RWPE1 (cell line): ENCODE results near the gene SHC3.

Source experiments
- CTCF ChIA-PET: fragments of 350-600 bp; sonication (Branson Sonifier 250); formaldehyde crosslinking; extraction: SDS; loops from one replicate; lab custom pipeline; 2021; lab: Yijun Ruan, JAX
- POLR2A ChIA-PET: fragments of 400-600 bp; formaldehyde crosslinking; extraction: SDS; loops from one replicate; lab custom pipeline; 2020; ENCODE audit warnings: antibody characterized with exemption; ENCODE audit not compliant: low non-redundant PET; lab: Yijun Ruan, JAX
- DNase-seq: peaks from one replicate; pipeline ENCODE4 v3.0.0; 2012; ENCODE audit warnings: low spot score
- H3K27ac ChIP-seq: fragments of 450-650 bp; 2 replicates; pipeline ENCODE4 v1.5.1; 2017
- CTCF ChIP-seq: fragments of 450-650 bp; conservative IDR thresholded peaks from 2 replicates; pipeline ENCODE4 v1.5.1; 2017; ENCODE audit warnings: low read depth, mild to moderate bottlenecking

The SHC3 gene

GRCh38 chr9:89177944-89178829, at the start of gene SHC3:
TSS of gene SHC3 (minus strand) at chr9:89178818. CDS start at chr9:89178460, 358 bp downstream.
- POLR2A ChIA-PET = no interaction called here
- no peak for TF ChIP-seq CTCF
- CTCF ChIA-PET = no interaction called here
- peak within 1 kb of the TSS; percentile 75 for H3K27ac ChIP-seq
- DNase-seq = no peak

DNA sequence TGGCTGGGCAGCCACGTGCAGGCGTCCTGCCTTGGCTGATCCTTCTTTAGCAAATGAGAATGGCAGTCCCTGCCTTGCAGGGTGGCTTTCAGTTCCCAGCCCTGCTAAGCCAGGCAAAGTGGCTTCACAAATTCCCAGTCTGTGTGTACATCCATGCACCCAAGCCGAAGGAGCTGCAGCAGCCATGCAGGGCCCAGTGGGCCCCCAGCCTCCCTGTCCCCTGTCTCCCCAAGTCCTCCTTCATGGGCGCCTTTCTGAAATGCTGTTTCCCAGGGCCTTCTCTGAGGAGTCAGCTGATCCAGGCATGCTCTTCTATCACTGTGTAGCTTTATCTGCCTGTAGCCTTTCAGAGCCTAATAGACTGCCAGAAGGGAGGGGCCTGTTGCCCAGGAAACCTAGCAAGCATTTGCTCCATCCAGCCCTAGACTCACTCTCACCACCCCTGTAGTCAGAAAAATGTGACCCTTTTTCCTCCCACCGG, 47.4 kb upstream of the SHC3 start:
- no peak for TF ChIP-seq CTCF
- CTCF ChIA-PET = no interaction called here
- H3K27ac ChIP-seq = no peak overlapping the region
- POLR2A ChIA-PET = no interaction called here
- DNase-seq = no peak

- ChIA-PET POLR2A (no interaction called here), CTCF (no interaction called here)
- no peak for TF ChIP-seq CTCF
- no peak overlapping the region for H3K27ac ChIP-seq
- no peak for DNase-seq
These were observed 47.0 kb upstream of the SHC3 start for GRCh38 chr9:89225587-89225986.

DNA sequence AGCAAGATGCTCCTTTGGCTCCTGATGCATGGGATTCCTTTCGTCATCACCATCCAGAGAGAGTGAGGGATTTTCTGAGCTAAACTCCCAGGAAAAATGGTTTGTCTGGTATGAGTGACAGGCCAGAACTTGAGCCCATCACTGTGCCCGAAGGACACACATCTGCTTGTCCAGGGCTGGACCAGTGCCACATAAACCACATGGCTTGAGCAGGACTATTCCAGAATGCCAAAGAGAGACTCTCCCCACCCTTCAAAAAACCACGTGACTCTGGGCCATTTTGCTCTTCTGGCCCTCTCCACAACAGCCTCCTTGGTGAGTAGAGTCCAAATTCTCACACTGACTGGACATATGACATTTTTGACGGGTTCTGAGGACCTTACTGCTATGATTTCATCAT, 46.4 kb upstream of the SHC3 start:
- H3K27ac ChIP-seq = no peak overlapping the region
- no peak for DNase-seq
- CTCF ChIA-PET = no interaction called here
- no peak for TF ChIP-seq CTCF
- POLR2A ChIA-PET = no interaction called here

DNA sequence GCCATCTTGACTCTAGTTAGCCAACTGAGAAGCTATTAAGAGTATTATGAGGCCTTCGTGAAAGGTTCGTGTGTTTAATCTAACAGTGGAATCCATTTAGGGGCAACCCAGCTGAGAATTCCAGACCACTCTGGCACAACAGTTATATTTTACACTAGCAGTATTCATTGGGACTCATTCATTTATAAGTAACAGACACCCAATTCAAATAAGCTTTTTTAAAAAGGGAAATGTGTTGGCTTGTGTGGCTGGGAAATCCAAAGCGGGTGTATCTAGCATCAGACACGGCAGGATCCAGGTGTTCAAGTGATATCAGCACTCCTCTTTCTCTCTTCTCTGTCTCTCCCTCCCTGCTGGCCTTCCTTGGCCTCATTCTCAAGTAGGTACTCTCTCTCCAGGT, 46.0 kb upstream of the SHC3 start:
- DNase-seq = no peak
- POLR2A ChIA-PET = no interaction called here
- CTCF ChIA-PET = no interaction called here
- TF ChIP-seq CTCF = no peak
- H3K27ac ChIP-seq = no peak overlapping the region

DNA sequence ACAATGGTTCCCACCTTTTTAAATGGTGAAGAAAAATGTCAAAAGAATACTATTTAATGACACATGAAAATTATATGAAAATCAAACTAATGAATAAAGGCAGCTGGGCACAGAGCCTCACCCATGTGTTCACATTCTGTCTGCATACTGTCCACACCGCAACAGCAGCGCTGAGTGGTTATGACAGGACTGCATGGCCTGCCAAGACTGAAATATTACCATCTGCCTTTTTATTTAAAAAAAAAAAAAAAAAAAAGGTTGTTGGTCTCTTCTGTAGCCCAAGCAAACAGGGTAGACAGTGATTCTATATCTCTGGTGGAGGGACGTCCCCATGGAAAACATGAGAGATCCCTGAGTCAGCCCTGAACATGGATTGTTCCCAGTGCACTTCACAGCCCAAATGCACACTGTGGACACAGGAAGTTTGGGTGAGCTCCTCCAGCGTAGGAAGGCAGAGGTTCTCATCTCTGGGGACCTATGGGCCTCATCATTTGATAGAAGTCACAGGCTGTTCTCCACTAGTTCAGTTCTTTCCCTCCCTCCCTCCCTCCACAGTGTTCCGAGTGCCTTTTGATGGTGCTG, 44.9 kb upstream of the SHC3 start:
- ChIA-PET POLR2A (no interaction called here), CTCF (no interaction called here)
- no peak for TF ChIP-seq CTCF
- H3K27ac ChIP-seq = no peak overlapping the region
- no peak for DNase-seq
